ENCODE data around the gene CES3.

GRCh38 chr16:66983033-66983432 is 22.0 kb downstream of the CES3 start:
- TF ChIP-seq CTCF (IDR thresholded peaks at IDR 0.05) (no peak), POLR2A (IDR thresholded peaks at IDR 0.05) (no peak)

All from testis (tissue), 2 donors.